Measurements from ENCODE around the gene MATN1.
"Not testable (repeated sequence)": the region's sequence is repeated elsewhere in the genome, so short reads cannot be mapped to it uniquely, and the experiment has no call there.

The MATN1 gene, protein sequence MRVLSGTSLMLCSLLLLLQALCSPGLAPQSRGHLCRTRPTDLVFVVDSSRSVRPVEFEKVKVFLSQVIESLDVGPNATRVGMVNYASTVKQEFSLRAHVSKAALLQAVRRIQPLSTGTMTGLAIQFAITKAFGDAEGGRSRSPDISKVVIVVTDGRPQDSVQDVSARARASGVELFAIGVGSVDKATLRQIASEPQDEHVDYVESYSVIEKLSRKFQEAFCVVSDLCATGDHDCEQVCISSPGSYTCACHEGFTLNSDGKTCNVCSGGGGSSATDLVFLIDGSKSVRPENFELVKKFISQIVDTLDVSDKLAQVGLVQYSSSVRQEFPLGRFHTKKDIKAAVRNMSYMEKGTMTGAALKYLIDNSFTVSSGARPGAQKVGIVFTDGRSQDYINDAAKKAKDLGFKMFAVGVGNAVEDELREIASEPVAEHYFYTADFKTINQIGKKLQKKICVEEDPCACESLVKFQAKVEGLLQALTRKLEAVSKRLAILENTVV

DNA sequence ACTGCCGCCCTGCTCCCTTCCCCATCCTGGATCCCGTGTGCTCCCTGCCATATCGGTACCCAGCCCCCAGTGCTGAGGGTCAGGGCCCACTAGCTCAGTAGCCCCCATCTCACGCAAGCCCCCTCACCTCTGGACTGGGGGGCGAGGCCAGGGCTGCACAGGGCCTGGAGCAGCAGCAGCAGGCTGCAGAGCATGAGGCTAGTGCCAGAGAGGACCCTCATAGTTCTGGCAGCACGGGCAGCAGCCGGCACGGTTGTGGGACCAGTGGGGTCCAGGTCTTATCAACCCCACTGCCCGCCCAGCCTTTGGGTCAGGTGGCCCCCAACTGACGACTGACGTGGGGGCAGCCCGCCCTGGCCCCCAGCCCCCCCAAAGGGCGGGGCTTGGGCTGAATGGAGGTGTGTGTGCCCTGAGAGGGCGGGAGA is at the start of gene MATN1:
TSS of gene MATN1 (minus strand) at position 255 of the 425 bp plus-strand sequence. CDS start at position 221, 34 bp downstream.
- DNase-seq (ENCODE audit: low read depth in 2 of 2): no peak

DNA sequence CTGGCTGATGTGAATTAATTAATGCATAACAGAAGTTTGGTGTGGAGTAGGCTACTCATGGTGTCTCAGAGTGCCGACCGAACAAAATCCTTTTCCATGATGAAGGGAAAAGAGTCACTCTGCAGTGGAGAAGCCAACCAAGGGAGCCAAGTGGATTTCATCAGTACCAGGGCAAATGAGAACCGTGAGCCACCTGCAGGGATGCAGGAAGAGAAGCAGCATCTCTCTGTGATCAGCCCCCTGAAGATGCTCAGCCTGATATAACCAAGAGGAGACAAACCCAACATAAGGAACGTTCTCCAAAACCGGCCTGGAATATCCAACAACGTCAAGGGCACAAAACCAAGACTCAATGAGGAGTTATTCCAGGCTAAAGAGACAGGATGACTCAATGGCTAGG is 47.6 kb upstream of the MATN1 start:
- DNase-seq (ENCODE audit: low read depth in 2 of 2): no peak

DNA sequence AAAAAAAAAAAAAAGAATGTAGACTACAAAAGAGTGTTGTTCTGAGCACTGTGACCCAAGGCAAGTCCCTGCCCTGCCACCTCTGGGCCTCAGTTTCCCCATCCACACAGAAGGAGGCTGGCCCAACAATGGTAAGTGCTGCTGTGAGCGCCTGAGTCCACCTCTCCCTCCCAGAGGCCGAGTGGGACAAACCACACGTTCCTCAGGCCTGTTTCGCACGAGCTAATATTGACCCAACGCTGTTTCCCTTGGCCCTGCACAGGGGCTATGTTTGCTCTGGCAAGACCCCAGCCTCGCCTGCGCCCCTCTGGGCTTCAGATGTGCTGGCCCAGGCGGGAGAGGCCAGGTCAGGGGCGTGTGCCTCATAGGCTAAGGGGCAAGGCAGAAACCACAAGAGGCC is 46.8 kb upstream of the MATN1 start:
- DNase-seq (ENCODE audit: low read depth in 2 of 2): no peak

DNA sequence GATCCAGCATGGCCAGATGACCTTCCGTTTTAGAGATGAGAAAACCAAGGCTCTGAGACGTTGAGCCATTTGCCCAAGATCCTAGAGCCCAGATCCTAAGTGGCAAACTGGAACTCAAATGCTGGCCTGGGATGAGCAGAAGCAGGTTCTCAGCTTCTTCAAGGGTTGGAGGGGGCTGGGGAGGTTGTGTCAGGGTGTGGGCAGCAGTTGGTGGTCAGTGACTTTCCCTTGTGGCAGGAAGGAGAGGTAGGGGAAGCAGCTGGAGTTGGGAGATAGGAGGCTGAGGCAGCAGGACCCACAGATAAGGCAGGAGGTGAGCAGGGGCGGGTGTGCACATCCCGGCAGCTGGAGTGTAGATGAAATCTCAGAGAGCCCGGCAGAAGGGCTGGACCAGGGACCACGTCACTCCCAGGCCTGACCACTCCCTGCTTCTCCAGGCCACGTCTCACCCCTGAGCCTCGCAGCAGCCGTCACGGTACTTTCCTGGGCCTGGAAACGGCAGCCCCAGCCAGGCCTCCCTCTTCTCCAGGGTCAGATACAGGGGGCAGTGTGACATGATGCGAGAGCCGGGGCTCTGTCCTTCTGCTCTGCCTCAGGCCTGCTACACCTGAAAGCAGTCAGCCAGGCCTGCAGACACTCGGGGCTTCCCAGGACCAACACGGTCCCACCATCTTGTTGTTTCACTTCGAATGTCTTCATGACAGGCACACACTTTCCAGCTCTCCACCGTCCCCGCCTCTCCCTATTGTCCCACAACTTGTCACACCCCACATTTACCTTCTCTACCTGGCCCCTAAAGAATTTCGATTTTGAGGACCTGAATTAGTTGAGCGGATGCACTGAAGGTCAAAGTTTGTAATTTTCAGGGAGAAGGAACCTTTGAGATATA is 45.7 kb upstream of the MATN1 start:
- no peak for DNase-seq (ENCODE audit: low read depth in 2 of 2)

DNA sequence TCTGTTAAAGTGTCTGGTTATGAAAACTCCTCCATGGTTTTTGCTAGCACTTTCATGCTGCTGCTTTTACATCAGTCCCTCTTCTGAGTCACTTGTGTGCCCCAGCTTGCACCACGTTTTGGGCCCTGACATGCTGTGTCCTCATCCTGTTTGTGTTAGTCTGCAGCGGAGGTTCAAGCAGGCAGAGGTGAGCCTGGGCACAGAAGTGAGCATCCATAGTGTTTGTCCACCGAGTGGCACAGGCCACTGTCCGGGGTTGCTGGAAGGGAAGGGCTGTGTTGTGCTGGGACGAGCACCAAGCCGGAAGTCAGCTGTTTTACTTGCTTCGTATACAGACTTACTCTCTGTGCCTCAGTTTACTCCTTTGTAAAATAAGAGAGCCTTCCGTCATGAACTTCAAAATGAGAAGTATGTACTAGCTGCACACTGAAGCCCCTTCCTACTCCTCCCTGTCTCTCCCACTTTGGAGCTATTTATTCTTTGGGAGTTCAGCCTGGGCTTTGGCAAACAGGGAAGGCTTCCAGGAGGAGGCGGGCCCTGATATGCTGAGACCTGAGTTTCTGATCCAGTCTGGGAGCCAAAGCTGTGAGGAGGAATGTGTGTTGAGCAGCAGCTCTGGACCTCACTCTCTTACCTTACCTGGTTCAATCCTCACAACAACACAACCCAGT is 44.9 kb upstream of the MATN1 start:
- no peak for DNase-seq (ENCODE audit: low read depth in 2 of 2)

DNA sequence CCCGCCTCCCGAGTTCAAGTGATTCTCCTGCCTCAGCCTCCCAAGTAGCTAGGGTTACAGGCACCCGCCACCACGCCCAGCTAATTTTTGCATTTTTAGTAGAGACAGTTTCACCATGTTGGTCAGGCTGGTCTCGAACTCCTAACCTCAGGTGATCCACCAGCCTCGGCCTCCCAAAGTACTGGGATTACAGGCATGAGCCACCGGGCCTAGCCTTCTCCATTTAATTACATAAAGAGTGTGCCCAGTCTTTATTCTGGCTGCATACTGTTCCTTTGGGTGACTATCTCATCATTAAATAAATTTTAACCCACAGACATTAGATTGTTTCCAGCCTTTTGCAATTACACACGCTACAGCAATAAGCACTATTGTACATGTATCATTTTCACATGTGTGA is 43.6 kb upstream of the MATN1 start:
- not testable (repeated sequence) for DNase-seq (ENCODE audit: low read depth in 2 of 2)

DNA sequence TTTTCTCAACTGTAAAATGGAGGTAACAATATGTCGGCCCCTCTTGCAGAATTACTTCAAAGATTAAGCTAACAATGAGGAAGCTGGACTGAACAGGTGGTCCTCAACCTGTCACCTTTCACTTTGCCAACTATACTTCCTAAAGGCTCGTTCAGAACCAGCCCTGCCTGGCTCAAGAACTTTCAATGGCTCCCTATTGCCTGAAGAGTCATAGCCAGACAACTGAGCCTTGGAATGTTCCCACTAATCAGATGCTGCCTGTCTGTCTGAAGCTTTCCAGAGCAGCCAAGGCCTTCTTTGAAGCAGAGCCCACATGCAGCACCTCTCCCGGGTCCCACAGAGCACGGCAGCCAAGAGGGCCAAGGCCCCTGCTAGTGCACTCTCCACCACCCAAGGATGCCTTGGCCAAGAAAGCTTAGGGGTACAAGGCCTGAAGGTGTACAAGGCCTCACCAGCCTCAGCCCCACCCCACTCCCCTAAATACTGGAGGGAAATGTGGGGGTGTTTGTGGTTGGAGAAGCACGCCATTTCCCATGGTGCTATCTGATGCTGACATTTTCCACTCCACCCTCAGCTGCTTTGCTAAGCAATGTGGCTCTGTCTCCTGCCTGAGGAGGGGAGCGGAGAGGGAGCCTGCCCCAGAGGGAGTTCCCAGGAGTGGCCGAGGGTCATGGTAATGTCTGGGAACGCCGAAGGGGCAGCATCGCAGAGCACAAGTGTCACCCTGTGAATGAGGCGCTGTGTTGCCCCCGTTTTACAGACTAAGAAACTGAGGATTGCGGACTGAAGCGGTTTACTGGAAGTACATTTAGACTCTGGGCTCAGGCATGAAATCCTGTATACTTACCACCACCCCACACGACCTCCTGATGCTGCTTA is 42.4 kb upstream of the MATN1 start:
- DNase-seq (ENCODE audit: low read depth in 2 of 2): no peak

DNA sequence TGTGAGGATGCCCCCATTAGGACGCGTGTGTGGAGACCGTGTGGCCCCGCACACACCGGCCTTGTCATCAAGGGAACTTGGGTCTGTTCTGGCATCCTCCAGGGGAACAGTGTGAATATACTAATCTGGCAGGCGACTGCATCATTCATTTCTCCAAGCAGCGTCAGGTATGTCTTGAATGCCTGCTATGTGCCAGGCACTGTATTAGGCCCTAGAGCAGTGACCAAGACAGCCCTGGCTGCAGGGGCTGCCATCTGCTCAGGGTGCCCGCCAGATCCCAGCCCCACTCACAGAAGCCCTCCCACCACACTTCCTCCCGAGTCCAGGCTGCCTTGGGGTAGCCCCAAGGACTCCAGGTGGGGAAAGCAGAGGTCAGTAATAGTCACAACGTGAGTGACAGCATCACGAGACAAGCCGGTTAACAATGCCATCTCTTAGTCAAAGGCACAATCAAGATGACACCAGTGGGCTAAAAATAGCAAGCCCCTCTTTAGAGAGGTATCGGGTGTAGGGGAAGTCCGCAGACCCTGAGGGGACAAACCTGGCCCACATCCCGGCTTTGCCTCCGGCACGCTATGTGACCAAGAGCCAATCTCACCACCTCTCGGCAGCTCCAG is 41.7 kb upstream of the MATN1 start:
- no peak for DNase-seq (ENCODE audit: low read depth in 2 of 2)

DNA sequence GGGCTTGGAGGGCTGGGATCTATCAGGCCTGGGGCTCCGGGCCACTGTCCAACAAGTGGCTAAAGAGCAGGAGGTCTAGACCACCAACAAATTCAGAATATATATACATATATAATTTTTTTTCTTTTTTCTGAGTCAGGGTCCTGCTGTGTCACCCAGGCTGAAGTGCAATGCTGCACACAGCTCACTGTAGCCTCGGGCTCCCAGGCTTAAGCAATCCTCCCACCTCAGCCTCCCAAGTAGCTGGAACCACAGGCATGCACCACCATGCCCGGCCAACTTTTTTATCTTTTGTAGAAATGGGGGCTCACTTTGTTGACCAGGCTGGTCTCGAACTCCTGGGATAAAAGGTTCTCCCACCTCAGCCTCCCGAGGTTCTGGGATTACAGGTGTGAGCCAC is 41.0 kb upstream of the MATN1 start:
- no peak for DNase-seq (ENCODE audit: low read depth in 2 of 2)

DNA sequence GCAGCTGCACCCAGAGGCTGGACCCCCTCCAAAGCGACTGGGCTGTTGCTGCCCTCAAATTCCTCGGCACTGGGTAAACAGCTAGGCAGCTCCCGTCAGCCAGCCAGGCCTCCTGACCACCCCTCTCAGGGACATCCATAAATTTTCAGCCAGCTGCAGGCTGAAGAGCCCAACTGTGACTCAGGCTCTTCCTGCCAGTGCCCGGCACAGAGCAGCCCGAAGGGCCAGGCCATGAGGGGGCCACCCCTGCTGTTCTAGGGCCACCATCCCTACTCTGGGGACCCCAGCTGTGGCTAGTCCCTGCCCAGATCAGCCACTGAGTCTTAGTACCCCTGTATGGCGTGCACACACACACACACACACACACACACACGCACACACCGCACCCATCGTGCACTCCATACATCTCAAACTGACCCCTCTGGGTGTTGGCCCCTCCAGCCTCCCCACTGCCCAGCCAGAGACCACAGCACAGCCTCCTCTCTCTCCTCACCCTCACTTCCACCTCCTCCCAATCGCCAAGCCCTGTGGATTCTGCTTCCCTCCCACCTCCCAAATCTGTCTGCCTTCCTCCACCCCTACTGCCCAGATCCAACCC is 40.4 kb upstream of the MATN1 start:
- no peak for DNase-seq (ENCODE audit: low read depth in 2 of 2)

DNA sequence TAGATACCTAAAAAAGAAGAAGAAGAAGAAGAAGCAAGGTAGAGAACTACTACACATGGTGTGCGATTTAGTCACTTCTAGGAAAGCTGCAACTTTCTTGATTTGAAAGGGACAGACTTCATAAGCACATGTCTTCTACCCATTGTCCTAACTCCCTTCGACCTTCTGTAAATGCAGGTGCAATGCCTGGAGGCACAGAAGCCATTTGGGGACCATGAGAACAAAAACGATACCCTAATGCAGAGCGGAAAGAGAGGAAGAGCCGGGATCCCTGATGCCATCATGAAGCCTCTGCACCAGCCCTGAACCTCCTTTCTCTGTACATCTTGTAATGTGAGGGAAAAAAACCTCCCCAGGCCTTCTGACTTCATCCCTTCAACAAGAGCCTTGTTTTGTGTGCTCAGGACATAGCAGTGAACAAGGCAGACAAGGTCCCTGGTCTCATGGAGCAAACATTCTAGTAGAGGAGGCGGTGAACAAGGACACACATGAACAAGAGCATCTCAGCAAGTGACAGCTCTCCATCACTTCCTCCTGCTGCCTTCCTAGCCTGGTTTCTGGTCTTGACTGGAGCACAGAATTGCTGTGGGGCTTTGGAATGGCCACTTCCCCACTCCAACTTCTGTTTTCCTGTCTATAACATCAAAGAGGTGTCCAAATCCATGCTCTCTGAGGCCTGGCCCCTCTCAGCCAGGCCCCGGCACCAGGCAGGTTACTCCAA is 39.7 kb upstream of the MATN1 start:
- DNase-seq (ENCODE audit: low read depth in 2 of 2): no peak

DNA sequence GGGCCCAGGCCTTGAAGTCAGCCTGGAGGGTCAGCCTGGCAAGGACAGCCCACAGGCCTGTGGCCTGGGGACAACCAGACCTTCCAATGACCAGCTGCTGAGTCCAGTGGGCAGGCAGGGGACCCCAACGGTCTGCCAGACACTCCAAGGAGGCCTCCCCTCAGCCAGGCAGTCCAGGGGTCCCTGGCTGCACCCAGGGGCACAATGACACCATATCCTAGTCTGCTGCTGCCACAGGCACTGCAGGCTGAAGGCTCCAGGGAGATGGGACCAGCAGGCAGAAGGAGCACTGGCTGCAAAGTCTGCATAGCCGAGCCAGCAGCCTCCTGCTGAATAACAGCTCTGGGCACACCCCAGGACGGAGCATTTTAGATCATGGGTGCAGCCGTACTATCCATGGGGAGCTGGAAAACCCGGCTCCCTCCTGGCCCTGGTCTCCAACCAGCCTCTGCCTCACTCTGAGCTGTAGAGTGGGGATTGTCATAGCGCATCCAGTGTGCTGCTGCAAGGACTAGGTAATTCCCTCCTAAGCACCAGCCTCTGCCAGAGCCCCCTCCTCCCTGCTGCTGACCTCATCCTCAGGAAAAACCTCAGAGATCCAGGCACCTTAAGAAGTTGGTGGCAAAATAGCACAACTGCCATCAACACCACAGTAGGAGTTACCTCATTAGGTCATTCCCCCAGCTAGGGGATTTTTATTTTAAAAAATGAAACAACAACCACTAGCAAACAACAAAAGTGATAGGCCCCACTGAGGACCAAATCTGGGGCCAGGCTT is 39.0 kb upstream of the MATN1 start:
- no peak for DNase-seq (ENCODE audit: low read depth in 2 of 2)

DNA sequence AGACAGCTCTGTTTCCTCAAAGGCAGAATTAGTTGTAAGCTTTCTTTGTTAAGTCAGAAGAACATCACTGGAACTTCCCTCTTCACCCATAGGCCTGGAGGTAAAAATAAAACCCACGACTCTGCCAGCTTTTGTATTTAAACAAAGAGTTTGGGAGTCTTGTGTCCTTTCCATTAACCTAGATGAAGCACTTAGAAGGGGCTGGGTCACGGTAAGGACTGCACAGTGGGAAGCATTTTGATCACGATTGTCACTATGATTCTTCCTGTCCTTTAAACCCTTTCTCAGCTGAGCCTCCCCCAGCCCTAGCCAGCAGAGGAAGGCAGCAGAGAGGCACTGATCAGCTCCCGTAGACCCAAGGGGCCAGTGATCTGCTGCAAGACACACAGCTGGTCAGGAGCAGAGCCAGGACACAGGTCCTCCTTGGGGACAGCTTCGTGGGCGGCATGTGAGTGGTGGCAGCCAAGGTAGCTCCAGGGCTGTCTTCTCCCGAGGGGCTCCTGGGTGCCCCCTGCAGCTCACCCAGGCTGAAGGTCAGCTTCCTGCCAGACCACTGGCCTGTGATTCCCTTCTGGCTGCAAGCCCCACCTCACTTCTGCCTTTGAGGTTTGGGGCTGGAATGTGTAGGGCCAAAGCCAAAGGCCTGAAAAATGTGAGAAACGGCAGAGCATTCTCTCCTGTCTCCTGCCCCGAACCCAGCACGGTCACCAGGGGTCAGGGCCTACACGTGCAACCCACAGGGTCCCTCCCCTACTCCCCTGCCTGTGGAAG is 38.2 kb upstream of the MATN1 start:
- DNase-seq (ENCODE audit: low read depth in 2 of 2): no peak

DNA sequence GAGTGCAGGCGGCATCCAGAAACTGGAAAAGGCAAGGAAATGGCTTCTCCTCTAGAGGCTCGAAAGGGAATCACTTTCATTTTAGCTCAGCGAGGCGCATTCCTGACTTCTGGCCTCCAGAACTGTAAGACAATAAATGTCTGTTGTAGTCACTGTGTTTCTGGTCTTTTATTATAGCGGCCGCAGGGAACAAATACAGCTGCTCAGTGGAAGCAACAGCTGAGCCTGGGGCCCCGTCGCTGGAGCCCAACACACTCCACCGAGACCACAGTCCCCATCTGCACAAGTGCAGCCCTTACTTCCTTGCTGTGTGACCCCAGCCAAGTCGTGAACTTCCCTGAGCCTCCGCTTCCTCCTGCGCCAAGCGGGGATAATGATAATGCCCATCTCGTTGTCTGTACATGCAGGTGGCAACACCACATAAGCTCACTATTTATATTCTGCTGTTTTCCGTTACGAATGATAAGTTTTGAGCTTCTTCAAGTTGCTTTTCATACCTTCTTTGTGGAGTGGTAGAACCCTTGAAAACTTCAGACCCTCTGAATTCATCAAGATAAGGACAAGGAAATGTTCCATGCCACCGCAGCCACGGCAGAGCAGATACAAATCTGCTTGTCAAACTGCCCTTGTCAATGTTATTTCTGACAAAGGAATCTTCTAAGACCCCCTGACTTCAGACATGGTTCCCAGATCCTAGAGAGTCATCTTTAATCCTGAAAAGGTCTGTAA is 37.4 kb upstream of the MATN1 start:
- no peak for DNase-seq (ENCODE audit: low read depth in 2 of 2)

DNA sequence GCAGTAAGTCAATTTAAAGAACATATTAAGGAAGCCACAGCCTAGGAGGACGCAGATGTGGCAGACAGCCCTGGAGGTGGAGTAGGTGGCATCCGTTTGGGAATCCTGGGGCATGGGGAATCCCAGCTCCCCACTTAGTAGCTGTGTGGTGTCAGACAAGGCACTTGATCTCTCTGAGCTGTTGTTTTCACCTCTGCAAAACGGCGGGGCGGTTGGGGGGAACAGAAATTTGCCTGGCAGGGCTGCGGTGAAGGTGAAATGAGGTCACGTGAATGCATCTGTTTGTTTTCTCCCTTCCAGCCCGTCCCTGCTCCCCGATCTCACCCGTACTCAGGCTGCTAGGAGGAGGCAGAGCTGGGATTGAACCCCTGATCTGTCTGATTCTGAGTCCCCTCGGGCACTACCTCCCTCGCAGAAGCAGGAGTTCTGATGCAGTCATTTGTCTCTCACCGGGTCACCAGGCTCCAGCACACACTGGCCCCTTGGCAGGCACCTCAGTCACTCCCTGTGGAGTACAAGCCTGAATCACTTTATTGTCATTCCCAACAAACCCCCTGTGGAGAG is 36.4 kb upstream of the MATN1 start:
- no peak for DNase-seq (ENCODE audit: low read depth in 2 of 2)

DNA sequence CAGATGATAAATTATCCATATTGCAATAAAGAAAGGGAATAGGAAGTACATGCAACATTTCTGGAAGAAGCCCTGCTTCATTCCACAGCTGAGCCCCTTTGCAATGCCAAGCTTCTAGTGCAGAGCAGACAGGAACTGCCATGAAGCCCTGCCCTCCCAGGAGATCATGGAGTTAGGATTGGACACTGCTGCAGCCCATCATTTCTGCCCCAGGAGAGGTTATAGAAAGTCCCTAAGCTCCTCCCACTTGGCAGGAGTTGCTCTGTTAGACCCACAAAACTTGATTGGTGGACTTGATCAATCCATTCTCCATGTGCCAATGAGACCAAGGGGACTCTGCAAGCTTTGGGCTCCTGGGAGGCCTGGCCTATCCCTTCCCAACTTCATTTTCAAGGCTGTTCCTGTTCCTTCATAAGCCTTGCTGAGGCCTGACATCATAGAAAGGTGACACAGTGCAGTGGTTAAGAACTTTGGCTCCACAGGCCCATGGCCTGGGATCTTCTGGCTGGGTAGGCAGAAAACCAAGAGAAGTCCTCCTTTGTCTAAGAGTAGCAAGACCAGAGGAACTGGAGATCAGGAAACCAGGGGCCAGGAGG is 35.5 kb upstream of the MATN1 start:
- DNase-seq (ENCODE audit: low read depth in 2 of 2): no peak

Data from fibroblast of skin of left quadriceps (primary cell).